SIG-M5 treated with dmso at 0.1 percent for 504 hours (cell line): ENCODE data around the gene ASMT.
"Not testable (repeated sequence)": the region's sequence is repeated elsewhere in the genome, so short reads cannot be mapped to it uniquely, and the experiment has no call there.

Source experiments
- DNase-seq: peaks from one replicate; lab custom pipeline; 2025; ENCODE audit not compliant: unreplicated experiment; lab: John Stamatoyannopoulos, UW

ASMT gene

DNA sequence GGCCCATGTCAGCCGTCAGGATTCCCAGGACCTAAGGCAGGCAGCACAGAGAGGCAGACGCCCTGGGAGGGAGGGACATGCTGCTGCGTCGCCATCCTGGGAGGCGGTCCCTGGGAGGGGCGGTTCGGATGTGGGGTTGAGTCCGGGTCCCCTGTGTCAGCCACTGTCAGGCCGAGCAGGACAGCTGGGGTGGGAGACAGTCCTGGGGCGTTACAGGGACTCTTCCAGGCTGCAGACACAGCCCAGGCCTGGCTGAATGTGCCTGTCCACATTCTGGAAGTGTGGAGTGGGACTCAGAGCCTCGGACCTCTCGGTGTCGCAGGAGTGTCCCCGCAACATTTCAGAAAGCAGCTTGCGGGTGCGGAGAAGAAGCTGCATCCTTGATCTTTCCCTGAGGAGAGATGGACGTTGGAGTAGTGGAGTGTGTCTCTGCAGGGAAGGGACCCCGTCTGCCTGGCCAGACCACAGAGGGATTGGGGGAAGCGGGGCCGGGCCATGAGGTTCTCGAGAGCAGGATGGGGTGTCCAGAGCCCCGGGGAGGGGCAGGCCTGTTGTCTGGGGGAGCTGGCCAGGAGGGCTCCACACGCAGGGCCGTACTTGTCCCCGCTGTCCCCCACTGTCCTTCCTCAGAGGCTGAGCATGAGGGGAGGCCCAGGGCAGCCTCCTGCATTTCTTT is 17.4 kb upstream of the ASMT start:
- no peak for DNase-seq

DNA sequence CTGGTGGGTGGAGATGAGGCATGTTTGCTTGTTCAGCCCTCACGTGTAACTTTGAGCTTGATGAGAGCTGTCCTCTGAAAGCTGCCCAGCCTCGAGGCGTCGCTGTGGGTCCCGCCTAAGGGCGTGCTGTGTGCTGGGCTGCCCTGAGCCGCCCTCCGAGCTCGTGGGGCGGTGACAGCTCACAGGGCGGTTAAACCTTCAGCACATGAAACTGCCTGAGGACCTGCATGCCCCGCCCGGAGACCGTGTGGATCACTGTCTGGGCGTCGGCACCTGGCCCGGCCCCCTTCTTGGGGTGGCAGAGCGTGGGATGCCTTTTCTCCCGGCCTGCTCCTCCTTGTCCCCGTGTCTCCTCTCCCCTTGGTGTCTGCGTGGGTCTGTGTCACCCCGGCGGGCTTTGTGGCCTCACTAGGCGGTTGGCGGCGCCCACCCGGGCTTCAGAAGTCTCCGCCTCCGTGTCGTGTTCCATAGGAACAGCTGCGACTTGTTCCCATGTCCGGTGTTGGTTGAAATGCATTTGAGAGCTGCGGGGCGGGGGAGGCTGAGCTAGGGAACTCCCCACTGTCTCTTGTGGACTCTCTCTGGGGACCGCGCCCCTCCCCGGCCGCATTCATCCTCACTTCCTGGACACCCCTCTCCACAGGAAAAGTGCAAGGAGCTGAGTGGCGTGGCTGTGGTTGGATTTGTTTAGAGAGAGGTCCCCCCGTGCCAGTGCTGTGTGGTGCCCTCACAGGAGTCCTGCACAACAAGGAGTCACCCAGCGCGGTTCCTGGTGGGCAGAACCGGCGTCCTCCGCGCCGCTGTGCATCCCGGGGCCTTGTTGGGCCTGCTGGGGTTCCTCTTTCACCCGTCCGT is 16.6 kb upstream of the ASMT start:
- DNase-seq = no peak

DNA sequence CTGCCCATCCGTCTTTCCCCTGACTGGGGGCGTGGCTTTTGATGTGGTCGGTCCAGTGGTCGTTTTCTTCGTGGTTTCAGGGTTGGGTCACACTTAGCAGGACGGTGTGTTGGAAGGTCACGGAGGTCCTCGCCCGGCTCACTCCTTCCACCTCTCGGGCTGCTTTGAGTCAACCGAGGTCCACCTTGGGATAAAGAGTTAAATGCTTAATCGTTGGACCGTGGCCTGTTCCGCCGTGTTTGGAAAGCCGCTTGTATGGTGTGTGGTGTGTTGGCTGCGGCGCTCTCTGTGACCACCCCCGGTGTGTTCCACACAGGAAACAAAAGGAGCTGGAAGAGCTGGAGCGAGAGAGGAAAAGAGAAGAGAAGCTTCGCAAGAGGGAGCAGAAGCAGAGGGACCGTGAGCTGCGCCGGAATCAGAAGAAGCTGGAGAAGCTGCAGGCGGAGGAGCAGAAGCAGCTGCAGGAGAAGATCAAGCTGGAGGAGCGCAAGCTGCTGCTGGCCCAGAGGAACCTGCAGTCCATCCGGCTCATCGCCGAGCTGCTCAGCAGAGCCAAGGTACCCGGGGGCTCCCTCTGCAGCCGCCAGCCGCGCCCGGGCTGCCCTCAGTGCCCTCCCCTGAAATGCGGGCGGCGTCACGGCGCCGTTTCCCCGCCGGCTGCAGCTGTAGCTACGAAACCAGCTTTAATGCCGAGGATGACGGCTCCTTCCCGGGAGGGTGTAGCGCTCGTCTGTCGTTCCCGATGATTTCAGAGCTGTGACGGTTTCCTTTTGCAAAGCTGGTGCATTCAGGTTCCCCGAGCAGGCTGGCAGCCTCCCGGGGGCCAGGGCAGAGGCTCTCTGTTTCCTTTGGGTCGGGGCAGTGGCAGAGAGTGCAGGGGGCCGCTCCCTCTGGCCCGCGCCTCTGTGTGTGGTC is 15.7 kb upstream of the ASMT start:
- no peak for DNase-seq

DNA sequence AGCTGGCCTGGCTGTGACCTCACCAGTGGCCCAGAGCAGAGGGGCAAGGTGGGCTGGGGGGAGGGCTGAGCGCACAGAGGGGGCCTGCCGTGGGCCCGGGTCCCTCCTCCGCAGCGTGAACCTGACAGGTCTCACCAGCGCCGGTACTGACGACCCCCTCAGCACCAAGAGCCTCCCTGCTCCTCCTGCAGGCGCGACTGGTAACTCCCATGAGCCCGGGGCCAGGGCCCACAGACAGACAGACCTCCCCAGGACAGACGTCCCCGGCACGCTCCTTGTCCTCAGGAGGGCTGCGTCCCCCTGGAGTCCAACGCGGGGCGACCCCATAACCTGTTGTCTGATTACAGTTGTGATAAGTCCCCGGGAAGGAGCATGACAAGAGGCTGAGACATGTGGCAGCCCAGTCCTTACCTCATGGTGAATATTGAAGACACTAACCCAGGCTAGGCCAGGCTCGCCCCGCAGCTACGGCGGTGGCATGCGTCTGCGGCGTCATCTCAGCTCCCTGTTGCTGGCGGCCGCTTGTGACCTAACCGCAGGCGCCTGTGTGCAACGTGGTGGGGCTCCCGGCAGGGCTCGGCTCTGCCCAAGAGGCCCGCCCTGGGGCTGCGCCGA is 15.0 kb upstream of the ASMT start:
- no peak for DNase-seq

DNA sequence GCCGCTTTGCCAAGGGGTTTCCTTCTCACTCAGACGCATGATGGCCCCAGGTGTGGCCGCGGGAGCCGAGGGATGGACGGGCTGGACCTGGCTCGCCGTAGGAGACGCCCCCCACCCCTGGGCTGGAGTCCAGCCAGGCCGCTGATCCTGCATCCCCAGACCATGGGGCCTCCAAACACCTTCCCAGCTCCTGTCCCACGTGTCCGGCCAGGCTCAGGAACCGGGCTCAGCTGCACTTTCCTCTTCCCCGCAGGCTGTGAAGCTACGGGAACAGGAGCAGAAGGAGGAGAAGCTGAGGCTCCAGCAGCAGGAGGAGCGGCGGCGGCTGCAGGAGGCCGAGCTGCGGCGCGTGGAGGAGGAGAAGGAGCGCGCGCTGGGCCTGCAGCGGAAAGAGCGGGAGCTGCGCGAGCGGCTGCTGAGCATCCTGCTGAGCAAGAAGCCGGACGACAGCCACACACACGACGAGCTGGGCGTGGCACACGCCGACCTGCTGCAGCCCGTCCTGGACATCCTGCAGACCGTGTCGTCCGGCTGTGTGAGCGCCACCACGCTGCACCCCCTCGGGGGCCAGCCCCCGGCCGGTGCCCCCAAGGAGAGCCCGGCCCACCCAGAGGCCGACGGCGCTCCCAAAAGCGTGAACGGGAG is 14.3 kb upstream of the ASMT start:
- no peak for DNase-seq

DNA sequence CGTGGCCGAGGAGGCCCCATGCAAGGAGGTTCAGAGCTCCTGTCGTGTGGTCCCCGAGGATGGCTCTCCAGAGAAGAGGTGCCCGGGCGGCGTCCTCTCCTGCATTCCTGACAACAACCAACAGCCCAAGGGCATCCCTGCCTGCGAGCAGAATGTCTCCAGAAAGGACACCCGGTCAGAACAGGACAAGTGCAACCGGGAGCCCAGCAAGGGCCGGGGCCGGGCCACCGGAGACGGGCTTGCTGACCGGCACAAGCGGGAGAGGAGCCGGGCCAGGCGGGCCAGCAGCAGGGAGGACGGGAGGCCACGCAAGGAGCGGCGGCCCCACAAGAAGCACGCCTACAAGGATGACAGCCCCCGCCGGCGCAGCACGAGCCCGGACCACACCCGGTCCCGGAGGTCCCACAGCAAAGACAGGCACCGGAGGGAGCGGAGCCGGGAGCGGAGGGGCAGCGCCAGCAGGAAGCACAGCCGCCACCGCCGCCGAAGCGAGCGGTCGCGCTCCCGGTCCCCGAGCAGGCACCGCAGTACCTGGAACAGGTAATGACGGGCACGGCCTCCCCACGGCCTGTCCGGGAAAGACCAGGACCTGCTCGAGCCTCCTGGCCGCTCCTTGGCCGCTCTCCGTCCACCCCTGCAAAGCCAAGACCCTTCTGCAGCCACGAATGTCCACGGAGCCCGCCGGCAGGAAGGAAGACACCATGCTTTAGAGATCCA is 13.7 kb upstream of the ASMT start:
- no peak for DNase-seq

DNA sequence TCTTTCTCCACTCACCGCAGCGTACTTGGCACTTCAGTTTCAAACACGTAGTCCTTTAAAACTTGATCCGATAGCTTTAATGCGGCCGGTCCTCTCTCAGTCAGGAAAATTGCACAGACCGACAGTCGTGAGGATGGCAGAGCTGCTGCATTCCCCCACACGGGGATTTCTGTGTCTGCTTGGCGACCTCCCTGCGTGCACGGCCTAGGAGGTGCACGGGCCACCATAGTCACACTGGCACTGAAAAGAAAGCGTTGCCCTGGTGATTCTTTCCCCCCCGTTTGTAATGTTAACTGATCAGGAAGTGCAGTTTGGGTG is 13.1 kb upstream of the ASMT start:
- DNase-seq = no peak

DNA sequence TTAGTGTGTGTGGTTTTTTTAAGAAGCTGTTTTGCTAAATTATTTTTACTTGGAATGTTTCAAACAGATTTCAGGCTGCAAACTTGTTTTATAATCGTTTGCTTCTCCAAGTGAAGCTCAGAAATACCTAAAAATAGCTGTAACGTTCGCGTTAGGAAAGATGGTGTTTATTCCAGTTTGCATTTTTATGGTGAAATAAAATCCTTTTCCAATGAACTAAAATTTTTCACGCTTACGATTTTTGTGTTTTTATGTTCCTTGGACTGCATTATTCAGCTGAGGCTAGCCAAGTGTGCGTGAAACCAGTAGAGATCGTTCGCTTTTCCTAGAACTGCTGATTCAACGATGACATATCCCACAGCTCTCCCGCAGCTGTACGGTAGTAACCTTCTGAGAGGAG is 12.6 kb upstream of the ASMT start:
- DNase-seq = no peak

DNA sequence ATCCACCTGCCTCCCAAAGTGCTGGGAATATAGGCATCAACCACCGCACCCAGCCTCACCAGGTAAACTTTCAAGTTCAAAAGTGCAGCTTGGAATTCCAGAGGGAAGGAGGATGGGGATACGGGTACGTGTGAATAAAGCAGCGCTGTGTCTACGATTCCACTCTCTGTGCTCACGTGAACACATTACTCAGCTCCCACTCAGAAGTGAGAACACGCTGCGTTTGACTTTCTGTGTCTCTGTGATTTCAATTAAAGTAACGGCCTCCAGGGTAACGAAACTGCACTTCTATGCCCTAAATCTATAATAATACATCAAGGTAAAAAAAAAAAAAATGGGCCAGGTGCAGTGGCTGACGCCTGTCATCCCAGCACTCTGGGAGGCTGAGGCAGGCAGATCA is 8.4 kb upstream of the ASMT start:
- no peak for DNase-seq

DNA sequence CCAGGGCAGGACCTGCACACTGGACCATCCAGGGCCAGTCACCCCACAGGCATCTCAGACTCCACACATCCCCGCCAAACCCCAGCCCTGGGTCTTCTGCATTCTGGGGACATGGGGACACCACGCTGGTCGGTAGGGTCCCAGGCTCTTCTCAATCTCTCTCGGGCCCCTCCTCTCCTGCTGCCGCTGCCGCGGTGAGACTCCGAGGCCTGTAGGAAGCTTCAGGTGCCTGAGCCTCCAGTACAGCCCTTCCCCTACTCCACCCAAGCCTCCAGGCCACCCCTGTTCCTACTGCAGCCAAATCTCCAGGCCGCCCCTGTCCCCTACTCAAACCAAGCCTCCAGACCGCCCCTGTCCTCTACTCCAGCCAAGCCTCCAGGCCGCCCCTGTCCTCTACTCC is 5.5 kb upstream of the ASMT start:
- DNase-seq = no peak

DNA sequence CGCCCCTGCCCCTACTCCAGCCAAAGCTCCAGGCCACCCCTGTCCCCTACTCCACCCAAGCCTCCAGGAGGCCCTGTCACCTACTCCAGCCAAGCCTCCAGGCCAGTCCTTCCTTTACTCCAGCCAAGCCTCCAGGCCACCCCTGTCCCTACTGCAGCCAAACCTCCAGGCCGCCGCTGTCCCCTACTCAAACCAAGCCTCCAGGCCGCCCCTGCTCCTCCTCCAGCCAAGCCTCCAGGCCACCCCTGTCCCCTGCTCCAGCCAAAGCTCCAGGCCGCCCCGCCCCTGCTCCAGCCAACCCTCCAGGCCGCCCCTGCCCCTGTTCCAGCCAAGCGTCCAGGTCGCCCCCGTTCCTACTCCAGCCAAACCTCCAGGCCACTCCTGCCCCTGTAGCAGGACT is 5.1 kb upstream of the ASMT start:
- DNase-seq = no peak

DNA sequence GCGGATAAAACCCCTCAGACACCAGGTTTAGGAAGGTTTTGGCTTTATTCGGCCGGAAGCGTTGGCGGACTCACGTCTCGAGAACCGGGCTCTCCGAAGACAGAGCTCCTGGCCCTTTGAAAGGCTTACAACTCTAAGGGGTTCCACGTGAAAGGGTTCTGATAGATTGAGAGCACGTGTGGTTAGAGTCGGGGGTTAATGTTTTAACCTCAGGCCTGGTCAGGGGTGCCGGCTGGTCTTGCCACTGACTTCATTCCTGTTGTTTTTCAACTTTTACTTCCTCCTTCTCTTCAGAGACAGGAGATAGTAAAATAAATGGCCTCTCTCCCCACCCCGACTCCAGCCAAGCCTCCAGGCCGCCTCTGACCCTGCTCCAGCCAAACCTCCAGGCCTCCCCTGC is 4.7 kb upstream of the ASMT start:
- no peak for DNase-seq

DNA sequence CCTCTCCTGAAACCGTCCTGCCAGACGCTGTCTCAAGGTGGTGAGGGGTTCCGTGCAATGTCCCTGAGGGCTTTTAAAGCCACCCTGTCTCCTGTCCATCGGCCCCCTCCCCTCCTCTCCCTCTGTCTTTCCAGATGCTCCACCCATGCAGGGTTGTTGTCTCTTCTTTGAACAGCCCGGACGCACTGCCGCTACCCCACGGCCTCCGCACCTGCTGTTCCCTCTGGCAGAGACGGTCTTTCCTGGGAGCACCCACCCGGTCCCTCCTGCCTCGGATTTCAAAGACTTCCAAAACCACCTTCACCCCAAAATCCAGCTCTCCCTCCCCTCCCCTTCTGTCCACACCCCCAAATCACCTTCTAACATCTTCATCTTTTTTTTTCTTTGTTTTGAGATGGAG is 4.1 kb upstream of the ASMT start:
- DNase-seq = no peak

DNA sequence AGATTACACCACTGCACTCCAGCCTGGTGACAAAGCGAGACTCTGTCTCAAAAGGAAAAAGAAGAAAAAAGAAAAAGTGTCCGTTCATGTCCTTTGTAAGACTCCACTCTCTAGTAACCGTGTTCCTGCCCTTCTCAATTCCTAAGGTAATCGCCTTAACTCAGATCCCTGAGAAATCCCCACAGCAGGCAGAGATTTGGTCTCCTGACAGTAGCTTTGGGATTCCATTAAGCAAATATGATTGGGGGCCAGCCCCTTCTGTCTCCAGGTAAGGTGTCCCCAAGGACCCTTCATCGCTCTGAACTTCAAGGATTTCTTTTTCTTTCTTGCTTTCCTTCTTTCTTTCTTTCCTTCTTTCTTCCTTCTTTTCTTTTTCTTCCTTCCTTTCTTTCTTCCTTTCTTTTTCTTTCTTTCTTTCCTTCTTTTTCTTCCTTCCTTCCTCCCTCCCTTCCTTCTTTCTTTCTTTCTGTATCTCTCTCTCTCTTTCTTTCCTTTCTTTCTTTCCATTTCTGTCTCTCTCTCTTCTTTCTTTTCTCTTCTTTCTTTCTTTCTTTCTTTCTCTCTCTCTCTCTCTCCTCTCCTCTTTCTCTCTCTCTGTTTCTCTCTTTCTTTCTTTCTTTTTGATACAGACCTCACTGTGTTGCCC is 2.1 kb upstream of the ASMT start:
- DNase-seq = no peak

DNA sequence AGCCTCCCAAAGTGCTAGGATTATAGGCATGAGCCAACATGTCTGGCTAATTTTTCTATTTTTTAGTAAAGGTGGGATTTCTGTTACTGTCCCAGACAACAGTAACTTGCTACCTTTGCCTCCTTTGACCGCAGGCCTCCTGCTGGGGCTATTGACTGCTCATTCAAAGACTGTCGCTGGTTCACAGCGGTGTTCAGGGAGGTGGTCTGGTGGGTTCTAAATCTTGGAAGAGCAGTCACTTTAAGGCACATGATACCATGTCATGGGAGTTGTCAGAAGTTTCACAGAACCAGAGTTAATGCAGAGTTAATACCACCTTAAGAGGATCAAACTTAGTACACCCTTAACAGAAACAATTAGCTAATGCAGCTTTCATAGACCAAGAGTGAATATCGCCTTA is 3.8 kb downstream of the ASMT start:
- no peak for DNase-seq

DNA sequence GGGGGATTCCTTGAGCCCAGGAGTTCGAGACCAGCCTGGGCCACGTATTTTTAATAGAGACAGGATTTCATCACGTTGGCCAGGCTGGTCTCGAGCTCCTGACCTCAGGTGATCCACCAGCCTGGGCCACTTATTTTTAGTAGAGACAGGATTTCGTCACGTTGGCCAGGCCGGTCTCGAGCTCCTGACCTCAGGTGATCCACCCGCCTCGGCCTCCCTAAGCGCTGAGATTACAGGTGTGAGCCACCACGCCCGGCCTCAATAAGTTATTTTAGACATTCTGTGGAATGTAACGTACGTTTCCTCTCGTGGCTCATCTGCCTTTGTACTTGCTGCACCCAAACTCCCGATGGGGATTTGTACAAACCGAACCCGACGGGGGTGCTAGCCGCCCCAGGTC is 8.8 kb downstream of the ASMT start:
- no peak for DNase-seq

DNA sequence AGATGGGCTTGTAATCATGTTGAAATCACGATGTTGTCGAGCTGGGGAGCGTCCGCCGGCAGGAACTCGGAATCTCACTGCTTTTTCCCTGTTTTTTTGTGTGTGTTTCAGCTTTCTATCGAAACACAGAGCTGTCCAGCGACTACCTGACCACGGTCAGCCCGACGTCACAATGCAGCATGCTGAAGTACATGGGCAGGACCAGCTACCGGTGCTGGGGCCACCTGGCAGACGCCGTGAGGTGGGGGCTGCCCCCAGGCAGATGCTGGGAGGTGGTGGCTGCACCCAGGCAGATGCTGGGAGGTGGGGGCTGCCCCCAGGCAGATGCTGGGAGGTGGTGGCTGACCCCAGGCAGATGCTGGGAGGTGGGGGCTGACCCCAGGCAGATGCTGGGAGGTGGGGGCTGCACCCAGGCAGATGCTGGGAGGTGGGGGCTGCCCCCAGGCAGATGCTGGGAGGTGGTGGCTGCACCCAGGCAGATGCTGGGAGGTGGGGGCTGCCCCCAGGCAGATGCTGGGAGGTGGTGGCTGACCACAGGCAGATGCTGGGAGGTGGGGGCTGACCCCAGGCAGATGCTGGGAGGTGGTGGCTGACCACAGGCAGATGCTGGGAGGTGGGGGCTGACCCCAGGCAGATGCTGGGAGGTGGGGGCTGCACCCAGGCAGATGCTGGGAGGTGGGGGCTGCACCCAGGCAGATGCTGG is 9.4 kb downstream of the ASMT start:
- not testable (repeated sequence) for DNase-seq

DNA sequence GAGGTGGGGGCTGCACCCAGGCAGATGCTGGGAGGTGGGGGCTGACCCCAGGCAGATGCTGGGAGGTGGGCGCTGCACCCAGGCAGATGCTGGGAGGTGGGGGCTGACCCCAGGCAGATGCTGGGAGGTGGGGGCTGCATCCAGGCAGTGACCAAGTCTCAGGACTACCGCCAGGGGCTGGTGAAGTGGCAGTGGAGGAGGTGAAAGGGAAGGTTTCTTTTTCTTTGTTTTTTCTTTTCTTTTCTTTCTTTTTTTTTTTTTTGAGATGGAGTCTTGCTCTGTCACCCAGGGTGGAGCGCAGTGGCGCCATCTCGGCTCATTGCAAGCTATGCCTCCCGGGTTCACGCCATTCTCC is 10.0 kb downstream of the ASMT start:
- not testable (repeated sequence) for DNase-seq

DNA sequence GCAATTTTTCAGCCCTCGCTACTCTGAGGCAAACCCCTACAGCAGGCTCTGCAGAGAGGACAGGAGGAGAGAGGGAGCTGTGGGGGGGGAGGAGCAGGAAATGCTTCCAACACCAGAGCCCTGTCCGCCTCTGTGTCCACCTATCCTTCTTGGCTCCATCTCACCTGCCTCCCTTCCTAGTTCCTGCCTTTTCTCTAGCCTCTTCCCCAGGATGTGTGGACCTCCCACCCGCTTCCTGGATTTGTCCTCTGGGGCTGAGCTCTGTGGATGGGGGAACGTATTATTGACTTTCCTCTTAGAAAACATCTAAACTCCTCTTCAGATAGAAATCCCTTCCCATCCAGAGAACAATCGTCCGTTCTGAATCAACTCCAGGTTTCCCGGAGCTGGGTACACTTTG is 14.4 kb downstream of the ASMT start:
- no peak for DNase-seq
